NOMO-1 treated with DMSO at 0.1 percent for 48 hours (cell line): ENCODE data around the gene BID.
"Not testable (repeated sequence)": the region's sequence is repeated elsewhere in the genome, so short reads cannot be mapped to it uniquely, and the experiment has no call there.

Experiments
- DNase-seq: peaks from one replicate; lab custom pipeline; 2025; ENCODE audit not compliant: unreplicated experiment; lab: John Stamatoyannopoulos, UW

Gene BID

DNA sequence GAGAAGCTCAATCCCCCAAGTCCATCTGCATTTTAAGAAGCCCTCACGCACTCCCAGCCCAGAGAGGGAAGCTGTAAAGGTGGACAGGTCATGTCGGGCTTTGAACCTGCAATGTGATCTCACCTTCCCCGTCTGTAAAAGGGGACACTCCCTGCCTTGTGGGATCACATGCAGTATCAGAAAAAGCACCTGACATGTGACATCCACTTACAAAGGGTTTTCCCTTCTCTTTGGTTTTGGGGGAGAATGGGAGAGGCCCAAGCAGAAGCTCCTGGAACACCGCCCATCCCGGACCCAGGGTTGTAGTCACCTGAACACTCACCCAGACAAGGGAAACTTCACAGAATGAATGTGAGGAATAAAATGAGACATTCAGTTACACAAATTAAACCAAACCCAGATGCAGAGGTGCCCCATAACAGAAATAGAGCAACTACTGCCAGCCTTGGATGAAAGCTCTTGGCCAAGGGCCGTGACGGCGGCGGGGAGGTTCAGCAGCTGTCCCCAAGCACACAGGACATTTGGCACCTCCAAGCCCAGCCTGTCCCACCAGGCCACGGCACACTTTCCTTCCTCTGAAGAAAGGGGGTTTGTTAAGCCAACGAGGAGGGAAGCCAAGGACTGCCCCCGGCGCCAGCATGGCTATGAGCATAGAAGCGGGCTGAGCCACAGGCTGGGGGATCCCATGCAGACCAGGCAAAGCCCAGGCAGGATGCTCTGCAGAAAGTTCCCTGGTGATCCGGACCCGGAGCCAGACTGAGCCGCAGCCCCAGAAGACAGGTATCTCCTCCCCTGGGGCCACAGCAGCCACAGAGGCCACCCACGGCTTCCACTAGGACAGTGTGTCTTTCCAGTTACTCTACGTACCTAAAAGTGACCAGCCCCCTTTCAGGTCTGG lies 3.8 kb downstream of the BID start:
- DNase-seq, result no peak

DNA sequence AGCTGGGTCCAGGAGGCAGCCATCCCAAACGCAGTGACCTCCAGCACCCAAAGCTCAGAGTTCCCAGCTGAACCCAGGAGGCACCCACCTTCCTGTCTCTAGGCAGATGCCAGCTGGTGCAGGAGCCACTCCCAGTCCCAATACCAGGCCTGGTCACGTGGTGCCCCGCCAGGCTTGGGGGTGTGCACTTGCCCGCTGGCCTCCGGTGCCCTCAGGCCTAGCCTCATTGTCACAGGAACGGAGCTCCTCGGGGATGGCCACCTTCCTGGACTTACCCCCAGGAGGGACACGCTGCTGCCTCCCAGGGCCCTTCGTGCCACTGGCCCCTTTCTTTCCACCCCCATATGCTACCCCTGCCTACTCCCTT lies 4.6 kb downstream of the BID start:
- DNase-seq, result no peak

- no peak for DNase-seq
Measured at GRCh38 chr22:17769013-17769715, 5.1 kb downstream of the BID start.

GRCh38 chr22:17767233-17768065 lies 6.8 kb downstream of the BID start:
- DNase-seq, result no peak

- not testable (repeated sequence) for DNase-seq
Measured at GRCh38 chr22:17764852-17765251, 9.4 kb downstream of the BID start.

GRCh38 chr22:17764036-17764435 lies 10.2 kb downstream of the BID start:
- DNase-seq, result no peak

- DNase-seq, result peak; percentile 65
Measured at GRCh38 chr22:17763442-17763841, 10.8 kb downstream of the BID start.

- no peak for DNase-seq
Measured at GRCh38 chr22:17761138-17761488, 13.2 kb downstream of the BID start.

DNA sequence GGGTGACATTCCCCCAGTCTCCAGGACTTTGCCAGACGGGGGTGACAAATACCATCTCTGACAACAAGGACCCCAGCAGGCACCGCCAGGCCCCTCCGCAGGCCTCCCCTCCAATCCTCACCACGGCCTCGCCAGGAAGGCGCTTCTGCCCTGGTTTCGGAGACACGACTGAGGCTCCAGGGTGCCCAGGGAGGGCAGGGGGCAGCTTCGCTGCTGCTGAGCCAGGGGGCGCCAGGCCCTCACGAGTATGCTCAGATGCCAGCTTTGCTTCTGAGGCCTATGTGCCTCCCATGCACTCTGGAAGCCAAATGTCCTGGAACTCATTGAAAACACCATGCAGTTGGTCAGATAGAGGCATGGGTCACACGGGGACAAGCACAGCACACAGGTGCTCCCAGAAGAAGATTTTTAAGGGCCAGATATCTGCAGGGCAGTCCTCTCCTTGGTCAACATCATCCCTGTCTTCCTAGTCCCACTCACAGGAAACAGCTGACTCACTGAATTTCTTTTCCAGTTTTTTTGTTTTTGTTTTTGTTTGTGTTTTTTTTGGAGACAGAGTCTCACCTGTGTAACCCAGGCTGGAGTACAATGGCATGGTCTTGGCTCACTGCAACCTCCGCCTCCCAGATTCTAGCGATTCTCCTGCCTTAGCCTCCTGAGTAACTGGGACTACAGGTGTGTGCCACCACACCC lies 19.9 kb downstream of the BID start:
- DNase-seq, result no peak

DNA sequence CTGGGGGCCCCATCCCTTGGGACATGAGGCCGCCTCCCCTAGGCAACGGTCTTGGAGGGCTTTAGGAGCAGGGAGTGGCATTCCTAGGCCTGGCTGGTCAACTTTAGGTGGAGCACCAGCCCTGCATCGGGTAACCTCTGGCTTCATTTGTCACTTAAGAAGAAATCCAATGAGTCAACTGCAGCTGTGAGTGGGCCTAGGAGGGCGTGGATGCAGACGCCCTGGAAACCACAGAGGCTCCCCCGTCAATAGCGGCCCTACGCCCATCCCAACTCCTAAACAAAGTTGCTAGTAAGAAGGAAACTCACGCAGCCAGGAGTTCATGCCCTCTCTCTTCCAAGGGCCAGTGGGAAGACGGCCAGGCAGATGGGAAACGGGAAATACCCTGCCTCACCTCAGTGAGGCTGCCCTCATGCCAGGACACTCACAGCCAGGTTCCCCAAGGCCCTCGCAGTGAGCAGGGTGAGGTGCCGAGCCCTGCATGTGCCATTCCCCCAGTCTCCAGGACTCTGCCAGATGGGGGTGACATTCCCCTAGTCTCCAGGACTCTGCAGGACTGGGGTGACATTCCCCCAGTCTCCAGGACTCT lies 20.8 kb downstream of the BID start:
- no peak for DNase-seq

DNA sequence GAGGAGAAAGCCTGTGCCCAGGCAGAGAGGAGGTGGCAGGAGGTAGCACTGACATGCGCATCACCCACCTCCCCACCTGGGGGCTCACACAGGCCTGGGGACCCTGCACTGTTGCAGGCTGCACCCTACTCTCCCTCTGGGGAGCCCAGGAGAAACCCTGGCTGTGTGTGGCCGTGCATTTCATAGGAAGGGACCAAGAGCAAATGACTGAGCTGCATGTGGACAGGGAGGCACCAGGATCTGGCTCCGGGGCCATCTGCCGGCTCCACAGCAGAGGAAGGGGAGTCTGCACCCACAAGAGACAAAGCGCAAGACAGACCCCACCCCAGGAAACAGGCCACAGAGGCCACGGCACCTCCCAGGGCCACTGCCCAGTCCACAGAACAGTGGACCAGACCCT lies 22.7 kb downstream of the BID start:
- DNase-seq, result no peak

GRCh38 chr22:17749605-17750395 lies 24.5 kb downstream of the BID start:
- no peak for DNase-seq

GRCh38 chr22:17748555-17749353 lies 25.5 kb downstream of the BID start:
- no peak for DNase-seq

GRCh38 chr22:17746916-17747315 lies 27.4 kb downstream of the BID start:
- no peak for DNase-seq

GRCh38 chr22:17744430-17744829 lies 29.8 kb downstream of the BID start:
- no peak for DNase-seq

GRCh38 chr22:17743661-17744411 lies 30.4 kb downstream of the BID start:
- DNase-seq, result no peak

- DNase-seq, result peak; percentile 42
Measured at GRCh38 chr22:17742527-17742902, 31.8 kb downstream of the BID start.

DNA sequence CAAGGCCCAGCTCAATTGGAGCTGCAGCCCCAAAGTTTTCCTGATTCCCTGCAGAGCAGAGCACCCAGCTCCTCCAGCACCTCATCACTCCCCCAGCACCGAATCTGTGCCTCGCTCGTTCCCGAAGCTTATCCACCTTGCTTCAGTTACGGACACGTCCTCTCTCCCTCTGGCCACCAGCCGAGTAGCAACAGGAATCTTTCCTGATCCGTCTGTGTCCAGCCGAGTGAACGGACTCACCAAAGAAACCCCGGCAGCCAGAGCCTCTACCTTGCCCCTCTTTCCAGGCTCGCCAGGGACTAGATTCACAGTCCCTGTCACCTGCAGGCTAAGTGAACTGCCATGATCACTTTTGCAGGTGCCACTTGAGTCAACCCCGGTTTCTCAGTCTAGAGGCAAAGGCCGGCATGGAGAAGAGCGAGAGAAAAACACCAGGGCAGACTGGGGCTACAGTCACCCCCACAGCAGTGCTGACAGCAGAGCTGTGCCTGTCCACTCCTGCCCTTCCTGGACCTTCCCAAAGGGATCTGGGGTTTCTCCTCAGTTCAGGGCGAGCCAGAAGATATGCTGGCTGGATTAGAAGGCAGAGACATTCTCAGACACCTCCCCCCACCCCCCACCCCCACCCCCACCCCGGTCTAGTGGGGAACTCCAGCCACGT lies 32.3 kb downstream of the BID start:
- DNase-seq, result no peak
